Liver (tissue), 9 donors: Measurements from ENCODE around the gene RAD9A. TPM values are rescaled to one million over a fixed set of nuclear protein-coding genes. Genes with fewer than 3 reads are reported as not detected.

Experiments used
- DNase-seq: peaks from one replicate; pipeline ENCODE4 v3.0.0-alpha.2; 2017; ENCODE audit warnings: low spot score
- H3K27ac ChIP-seq, 2 donors: one replicate each; pipeline ENCODE4 v1.7.0; 2013; ENCODE audit warnings: inconsistent platforms in 2 of 2, low read length in 2 of 2, control low read depth in 1 of 2, low read depth in 1 of 2, mild to moderate bottlenecking in 1 of 2
- H3K27me3 ChIP-seq, 4 donors: one replicate each; pipeline versions ENCODE4 v1.6.1 to v1.7.0; 2013; ENCODE audit warnings: low read length in 3 of 4, inconsistent platforms in 1 of 4, mild to moderate bottlenecking in 1 of 4, moderate library complexity in 1 of 4; ENCODE audit not compliant: control insufficient read depth in 4 of 4, insufficient read depth in 4 of 4
- H3K36me3 ChIP-seq, 4 donors: one replicate each; pipeline versions ENCODE4 v1.6.1 to v1.7.0; 2013; ENCODE audit warnings: low read length in 3 of 4, mild to moderate bottlenecking in 3 of 4, low read depth in 1 of 4, moderate library complexity in 1 of 4; ENCODE audit not compliant: control insufficient read depth in 4 of 4, insufficient read depth in 3 of 4
- H3K4me1 ChIP-seq, 4 donors: one replicate each; pipeline versions ENCODE4 v1.6.1 to v1.7.0; 2013; ENCODE audit warnings: low read length in 3 of 4, mild to moderate bottlenecking in 3 of 4, moderate library complexity in 1 of 4; ENCODE audit not compliant: control insufficient read depth in 4 of 4, insufficient read depth in 4 of 4
- H3K4me3 ChIP-seq, 3 donors: one replicate each; pipeline versions ENCODE4 v1.6.1 to v1.7.0; 2013; ENCODE audit warnings: low read length in 3 of 3, control low read depth in 1 of 3, low read depth in 1 of 3, mild to moderate bottlenecking in 1 of 3
- H3K9ac ChIP-seq, 2 donors: one replicate each; pipeline ENCODE4 v1.7.0; 2013; ENCODE audit warnings: low read length in 2 of 2, mild to moderate bottlenecking in 2 of 2, moderate library complexity in 2 of 2, control low read depth in 1 of 2, low read depth in 1 of 2
- H3K9me3 ChIP-seq, 4 donors: one replicate each; pipeline versions ENCODE4 v1.6.1 to v1.7.0; 2013; ENCODE audit warnings: low read length in 3 of 4; ENCODE audit not compliant: control insufficient read depth in 4 of 4
- EGR1 ChIP-seq, 2 donors: IDR thresholded peaks; 2 replicates each; pipeline ENCODE4 v1.6.1; 2016 to 2018; ENCODE audit warnings: antibody characterized with exemption in 2 of 2, low read depth in 2 of 2
- FOXA1 ChIP-seq: IDR thresholded peaks from 2 replicates; pipeline ENCODE4 v1.6.1; 2016; ENCODE audit warnings: antibody characterized with exemption
- FOXA2 ChIP-seq: IDR thresholded peaks from 2 replicates; pipeline ENCODE4 v1.6.1; 2016; ENCODE audit warnings: antibody characterized with exemption
- GABPA ChIP-seq, 2 donors: IDR thresholded peaks in 1 of 2; conservative IDR thresholded peaks in 1 of 2; 2 replicates each; pipeline ENCODE4 v1.6.1; 2016; ENCODE audit warnings: antibody characterized with exemption in 2 of 2, mild to moderate bottlenecking in 1 of 2, moderate library complexity in 1 of 2
- HNF4G ChIP-seq: IDR thresholded peaks from 2 replicates; pipeline ENCODE4 v1.6.1; 2016; ENCODE audit warnings: antibody characterized with exemption
- JUND ChIP-seq, 2 donors: IDR thresholded peaks; 2 replicates each; pipeline ENCODE4 v1.6.1; 2016; ENCODE audit warnings: antibody characterized with exemption in 2 of 2
- NR2F2 ChIP-seq: IDR thresholded peaks from 2 replicates; pipeline ENCODE4 v1.6.1; 2016; ENCODE audit warnings: antibody characterized with exemption
- RAD21 ChIP-seq, 2 donors: IDR thresholded peaks; 2 replicates each; pipeline ENCODE4 v1.6.1; 2016; ENCODE audit warnings: antibody characterized with exemption in 2 of 2, mild to moderate bottlenecking in 2 of 2
- RXRA ChIP-seq, 2 donors: IDR thresholded peaks; 2 replicates each; pipeline ENCODE4 v1.6.1; 2017 to 2018; ENCODE audit warnings: antibody characterized with exemption in 2 of 2, mild to moderate bottlenecking in 1 of 2
- SP1 ChIP-seq: IDR thresholded peaks from 2 replicates; pipeline ENCODE4 v1.6.1; 2018; ENCODE audit warnings: antibody characterized with exemption, mild to moderate bottlenecking
- TAF1 ChIP-seq: conservative IDR thresholded peaks from 2 replicates; pipeline ENCODE4 v1.6.1; 2016; ENCODE audit warnings: antibody characterized with exemption, mild to moderate bottlenecking
- YY1 ChIP-seq: IDR thresholded peaks from 2 replicates; pipeline ENCODE4 v1.6.1; 2016; ENCODE audit warnings: antibody characterized with exemption, mild to moderate bottlenecking
- WGBS: extraction: QIAGEN DNeasy Blood & Tissue Kit; methylation state at CpG from one replicate; pipeline ENCODE4 v1.1.7; 2013; 5-methylcytosine and 5-hydroxymethylcytosine counted together
- polyA plus RNA-seq, 2 donors: library from polyadenylated mRNA; stranded (reverse) in 1 of 2; unstranded in 1 of 2; fragments of 200-250 nt in 1 of 2; fragments of >200 nt in 1 of 2; fragmentation: Nextera tagmentation in 1 of 2; extraction: Ambion mirVana in 1 of 2; gene quantifications; one replicate each; pipeline versions ENCODE4 v1.2.1 to v1.2.3, GENCODE V29; 2013 to 2015
- total RNA-seq, 2 donors: library from RNA; depleted of rRNA; stranded (reverse); fragments of >200 nt; gene quantifications; one replicate each; pipeline ENCODE4 v1.2.3, GENCODE V29; 2014
- TF ChIP-seq, protein P1 (sequence below): IDR thresholded peaks from 2 replicates; pipeline ENCODE4 v1.6.1; 2016; ENCODE audit warnings: antibody characterized with exemption
- TF ChIP-seq, protein P2 (sequence below): fragments of 150-350 bp; IDR thresholded peaks from 2 replicates; pipeline ENCODE4 v1.5.1; 2017; ENCODE audit warnings: improper control_type of control experiment, low read depth, low read length; ENCODE audit not compliant: missing input control
- TF ChIP-seq, protein P3 (sequence below): IDR thresholded peaks from 2 replicates; pipeline ENCODE4 v1.6.1; 2016; ENCODE audit warnings: antibody characterized with exemption
- TF ChIP-seq, protein P4 (sequence below): IDR thresholded peaks from 2 replicates; pipeline ENCODE4 v1.6.1; 2016; ENCODE audit warnings: antibody characterized with exemption
- TF ChIP-seq, protein P5 (sequence below): IDR thresholded peaks from 2 replicates; pipeline ENCODE4 v1.6.1; 2016; ENCODE audit warnings: antibody characterized with exemption, mild to moderate bottlenecking
- donor health status: healthy.
- donor health status: healthy.
- donor health status: healthy.
- donor health status: healthy.
- donor health status: healthy.

RAD9A gene
- total and polyA plus RNA-seq, 4 donors, result 4.5 to 8.6 (median 5.6) TPM

DNA sequence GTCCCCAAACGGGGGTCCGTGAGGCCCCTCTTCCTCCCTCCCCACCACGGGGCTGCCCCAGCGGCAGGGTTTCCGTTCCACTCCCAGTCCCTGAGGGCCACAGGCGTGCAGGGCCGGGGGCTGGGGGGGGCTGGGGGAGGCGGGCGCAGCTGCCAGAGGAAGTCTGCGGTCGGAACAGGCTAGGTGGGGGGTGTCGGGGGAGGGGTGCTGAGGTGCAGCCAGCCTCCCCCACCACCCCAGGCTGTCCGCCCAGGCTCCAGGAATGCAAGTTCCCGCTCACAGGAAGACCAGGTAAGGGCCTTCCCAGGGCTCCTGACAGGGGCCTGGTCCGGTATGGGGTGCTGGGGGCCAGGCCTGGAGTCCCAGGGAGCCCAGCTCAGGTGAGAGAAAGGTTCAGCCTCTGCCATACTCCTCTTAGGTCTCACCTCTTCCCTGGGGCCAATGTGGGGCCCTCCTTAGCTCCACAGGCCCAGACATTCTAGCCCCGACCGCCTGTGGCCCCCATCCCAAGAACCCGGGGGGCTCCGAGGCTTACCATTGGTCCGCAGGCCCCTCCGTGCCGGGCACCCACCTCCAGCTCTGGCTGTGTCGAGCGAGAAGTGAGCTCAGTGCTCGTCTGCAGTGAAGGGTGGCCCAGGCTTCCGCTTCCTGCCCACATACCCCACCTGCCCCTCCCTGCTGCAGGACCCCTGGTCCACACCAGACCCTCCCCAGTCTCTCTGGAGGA lies 45.5 kb downstream of the RAD9A start, which contains the start of gene PTPRCAP:
Gene PTPRCAP, minus strand, starts transcription at position 601 of the 727 bp plus-strand sequence. Its CDS starts 63 bp downstream, at position 538.
- no peaks in the 10 kb centered on the region for H3K9me3 ChIP-seq
- H3K4me3 ChIP-seq, result peak within 1 kb of the TSS in 2 of 3 donors; percentile 7 to 17
- TF ChIP-seq EGR1 (IDR thresholded peaks at IDR 0.05; ENCODE audit: low read depth in 2 of 2), result no peak
- no peak for TF ChIP-seq HNF4G
- no peak for TF ChIP-seq RAD21 (IDR thresholded peaks at IDR 0.05)
- no peak for TF ChIP-seq RXRA (IDR thresholded peaks at IDR 0.05)
- TF ChIP-seq, protein P1, sequence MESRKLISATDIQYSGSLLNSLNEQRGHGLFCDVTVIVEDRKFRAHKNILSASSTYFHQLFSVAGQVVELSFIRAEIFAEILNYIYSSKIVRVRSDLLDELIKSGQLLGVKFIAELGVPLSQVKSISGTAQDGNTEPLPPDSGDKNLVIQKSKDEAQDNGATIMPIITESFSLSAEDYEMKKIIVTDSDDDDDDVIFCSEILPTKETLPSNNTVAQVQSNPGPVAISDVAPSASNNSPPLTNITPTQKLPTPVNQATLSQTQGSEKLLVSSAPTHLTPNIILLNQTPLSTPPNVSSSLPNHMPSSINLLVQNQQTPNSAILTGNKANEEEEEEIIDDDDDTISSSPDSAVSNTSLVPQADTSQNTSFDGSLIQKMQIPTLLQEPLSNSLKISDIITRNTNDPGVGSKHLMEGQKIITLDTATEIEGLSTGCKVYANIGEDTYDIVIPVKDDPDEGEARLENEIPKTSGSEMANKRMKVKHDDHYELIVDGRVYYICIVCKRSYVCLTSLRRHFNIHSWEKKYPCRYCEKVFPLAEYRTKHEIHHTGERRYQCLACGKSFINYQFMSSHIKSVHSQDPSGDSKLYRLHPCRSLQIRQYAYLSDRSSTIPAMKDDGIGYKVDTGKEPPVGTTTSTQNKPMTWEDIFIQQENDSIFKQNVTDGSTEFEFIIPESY, result no peak
- no peak for TF ChIP-seq GABPA (IDR thresholded peaks at IDR 0.05 in 1 of 2, conservative IDR thresholded peaks at IDR 0.05 in 1 of 2)
- TF ChIP-seq, protein P2, sequence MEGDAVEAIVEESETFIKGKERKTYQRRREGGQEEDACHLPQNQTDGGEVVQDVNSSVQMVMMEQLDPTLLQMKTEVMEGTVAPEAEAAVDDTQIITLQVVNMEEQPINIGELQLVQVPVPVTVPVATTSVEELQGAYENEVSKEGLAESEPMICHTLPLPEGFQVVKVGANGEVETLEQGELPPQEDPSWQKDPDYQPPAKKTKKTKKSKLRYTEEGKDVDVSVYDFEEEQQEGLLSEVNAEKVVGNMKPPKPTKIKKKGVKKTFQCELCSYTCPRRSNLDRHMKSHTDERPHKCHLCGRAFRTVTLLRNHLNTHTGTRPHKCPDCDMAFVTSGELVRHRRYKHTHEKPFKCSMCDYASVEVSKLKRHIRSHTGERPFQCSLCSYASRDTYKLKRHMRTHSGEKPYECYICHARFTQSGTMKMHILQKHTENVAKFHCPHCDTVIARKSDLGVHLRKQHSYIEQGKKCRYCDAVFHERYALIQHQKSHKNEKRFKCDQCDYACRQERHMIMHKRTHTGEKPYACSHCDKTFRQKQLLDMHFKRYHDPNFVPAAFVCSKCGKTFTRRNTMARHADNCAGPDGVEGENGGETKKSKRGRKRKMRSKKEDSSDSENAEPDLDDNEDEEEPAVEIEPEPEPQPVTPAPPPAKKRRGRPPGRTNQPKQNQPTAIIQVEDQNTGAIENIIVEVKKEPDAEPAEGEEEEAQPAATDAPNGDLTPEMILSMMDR, result no peak
- TF ChIP-seq TAF1, result no peak
- TF ChIP-seq SP1, result no peak
- TF ChIP-seq, protein P3, sequence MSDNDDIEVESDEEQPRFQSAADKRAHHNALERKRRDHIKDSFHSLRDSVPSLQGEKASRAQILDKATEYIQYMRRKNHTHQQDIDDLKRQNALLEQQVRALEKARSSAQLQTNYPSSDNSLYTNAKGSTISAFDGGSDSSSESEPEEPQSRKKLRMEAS, result no peak
- no peak for TF ChIP-seq FOXA1
- no peak for TF ChIP-seq FOXA2
- TF ChIP-seq, protein P4, sequence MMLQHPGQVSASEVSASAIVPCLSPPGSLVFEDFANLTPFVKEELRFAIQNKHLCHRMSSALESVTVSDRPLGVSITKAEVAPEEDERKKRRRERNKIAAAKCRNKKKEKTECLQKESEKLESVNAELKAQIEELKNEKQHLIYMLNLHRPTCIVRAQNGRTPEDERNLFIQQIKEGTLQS, result no peak
- TF ChIP-seq YY1, result no peak
- TF ChIP-seq, protein P5, sequence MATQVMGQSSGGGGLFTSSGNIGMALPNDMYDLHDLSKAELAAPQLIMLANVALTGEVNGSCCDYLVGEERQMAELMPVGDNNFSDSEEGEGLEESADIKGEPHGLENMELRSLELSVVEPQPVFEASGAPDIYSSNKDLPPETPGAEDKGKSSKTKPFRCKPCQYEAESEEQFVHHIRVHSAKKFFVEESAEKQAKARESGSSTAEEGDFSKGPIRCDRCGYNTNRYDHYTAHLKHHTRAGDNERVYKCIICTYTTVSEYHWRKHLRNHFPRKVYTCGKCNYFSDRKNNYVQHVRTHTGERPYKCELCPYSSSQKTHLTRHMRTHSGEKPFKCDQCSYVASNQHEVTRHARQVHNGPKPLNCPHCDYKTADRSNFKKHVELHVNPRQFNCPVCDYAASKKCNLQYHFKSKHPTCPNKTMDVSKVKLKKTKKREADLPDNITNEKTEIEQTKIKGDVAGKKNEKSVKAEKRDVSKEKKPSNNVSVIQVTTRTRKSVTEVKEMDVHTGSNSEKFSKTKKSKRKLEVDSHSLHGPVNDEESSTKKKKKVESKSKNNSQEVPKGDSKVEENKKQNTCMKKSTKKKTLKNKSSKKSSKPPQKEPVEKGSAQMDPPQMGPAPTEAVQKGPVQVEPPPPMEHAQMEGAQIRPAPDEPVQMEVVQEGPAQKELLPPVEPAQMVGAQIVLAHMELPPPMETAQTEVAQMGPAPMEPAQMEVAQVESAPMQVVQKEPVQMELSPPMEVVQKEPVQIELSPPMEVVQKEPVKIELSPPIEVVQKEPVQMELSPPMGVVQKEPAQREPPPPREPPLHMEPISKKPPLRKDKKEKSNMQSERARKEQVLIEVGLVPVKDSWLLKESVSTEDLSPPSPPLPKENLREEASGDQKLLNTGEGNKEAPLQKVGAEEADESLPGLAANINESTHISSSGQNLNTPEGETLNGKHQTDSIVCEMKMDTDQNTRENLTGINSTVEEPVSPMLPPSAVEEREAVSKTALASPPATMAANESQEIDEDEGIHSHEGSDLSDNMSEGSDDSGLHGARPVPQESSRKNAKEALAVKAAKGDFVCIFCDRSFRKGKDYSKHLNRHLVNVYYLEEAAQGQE, result no peak
- no peak for TF ChIP-seq NR2F2
- TF ChIP-seq JUND (IDR thresholded peaks at IDR 0.05), result no peak
- no peaks in the 10 kb centered on the region for H3K27me3 ChIP-seq
- WGBS, result 74% methylated on average over 26 of the region's 26 CpGs
- no peak for DNase-seq
- peak within 1 kb of the TSS in 1 of 2 donors; percentile 59 for H3K27ac ChIP-seq
- H3K9ac ChIP-seq, result peak within 1 kb of the TSS in 1 of 2 donors; percentile 53
- H3K36me3 ChIP-seq, result peaks cover 3 to 40% (median 8%) of the 10 kb centered on the region in 4 donors
- H3K4me1 ChIP-seq, result peaks cover 0 to 13% (median 5%) of the 10 kb centered on the region in 4 donors
